NB4 (cell line): ENCODE measurements around the gene NEK5.

Experiments
- DNase-seq: peaks from one replicate; pipeline ENCODE4 v3.0.0; 2010; ENCODE audit warnings: low read depth
- H3K4me3 ChIP-seq: one replicate; pipeline ENCODE4 v1.5.1; 2011; ENCODE audit warnings: mild to moderate bottlenecking, low read depth, low read length, moderate library complexity
- MYC ChIP-seq: IDR thresholded peaks from 2 replicates; pipeline ENCODE4 v1.6.1; 2011; ENCODE audit warnings: low read depth, low read length
- POLR2A ChIP-seq: IDR thresholded peaks from 2 replicates; pipeline ENCODE4 v1.6.1; 2011; ENCODE audit warnings: mild to moderate bottlenecking; ENCODE audit not compliant: insufficient read length; ENCODE audit errors: extremely low read depth
- TF ChIP-seq, protein P1 (sequence below): IDR thresholded peaks from one replicate; pipeline ENCODE4 v1.5.1; 2012; ENCODE audit warnings: low read depth, low read length
- TF ChIP-seq, protein P2 (sequence below): IDR thresholded peaks from 2 replicates; pipeline ENCODE4 v1.6.1; 2011; ENCODE audit warnings: low read depth, low read length

Gene NEK5

GRCh38 chr13:52051400-52051799, 77.5 kb downstream of the NEK5 start:
- no peak overlapping the region for H3K4me3 ChIP-seq
- no peak for DNase-seq
- TF ChIP-seq, protein P1, sequence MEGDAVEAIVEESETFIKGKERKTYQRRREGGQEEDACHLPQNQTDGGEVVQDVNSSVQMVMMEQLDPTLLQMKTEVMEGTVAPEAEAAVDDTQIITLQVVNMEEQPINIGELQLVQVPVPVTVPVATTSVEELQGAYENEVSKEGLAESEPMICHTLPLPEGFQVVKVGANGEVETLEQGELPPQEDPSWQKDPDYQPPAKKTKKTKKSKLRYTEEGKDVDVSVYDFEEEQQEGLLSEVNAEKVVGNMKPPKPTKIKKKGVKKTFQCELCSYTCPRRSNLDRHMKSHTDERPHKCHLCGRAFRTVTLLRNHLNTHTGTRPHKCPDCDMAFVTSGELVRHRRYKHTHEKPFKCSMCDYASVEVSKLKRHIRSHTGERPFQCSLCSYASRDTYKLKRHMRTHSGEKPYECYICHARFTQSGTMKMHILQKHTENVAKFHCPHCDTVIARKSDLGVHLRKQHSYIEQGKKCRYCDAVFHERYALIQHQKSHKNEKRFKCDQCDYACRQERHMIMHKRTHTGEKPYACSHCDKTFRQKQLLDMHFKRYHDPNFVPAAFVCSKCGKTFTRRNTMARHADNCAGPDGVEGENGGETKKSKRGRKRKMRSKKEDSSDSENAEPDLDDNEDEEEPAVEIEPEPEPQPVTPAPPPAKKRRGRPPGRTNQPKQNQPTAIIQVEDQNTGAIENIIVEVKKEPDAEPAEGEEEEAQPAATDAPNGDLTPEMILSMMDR = no peak
- TF ChIP-seq MYC = no peak
- no peak for TF ChIP-seq POLR2A
- TF ChIP-seq, protein P2, sequence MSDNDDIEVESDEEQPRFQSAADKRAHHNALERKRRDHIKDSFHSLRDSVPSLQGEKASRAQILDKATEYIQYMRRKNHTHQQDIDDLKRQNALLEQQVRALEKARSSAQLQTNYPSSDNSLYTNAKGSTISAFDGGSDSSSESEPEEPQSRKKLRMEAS = no peak

GRCh38 chr13:52048516-52048915, 80.4 kb downstream of the NEK5 start:
- no peak overlapping the region for H3K4me3 ChIP-seq
- TF ChIP-seq MYC (no peak), POLR2A (no peak)
- TF ChIP-seq, protein P2 = no peak
- TF ChIP-seq, protein P1 = no peak
- DNase-seq = no peak

DNA sequence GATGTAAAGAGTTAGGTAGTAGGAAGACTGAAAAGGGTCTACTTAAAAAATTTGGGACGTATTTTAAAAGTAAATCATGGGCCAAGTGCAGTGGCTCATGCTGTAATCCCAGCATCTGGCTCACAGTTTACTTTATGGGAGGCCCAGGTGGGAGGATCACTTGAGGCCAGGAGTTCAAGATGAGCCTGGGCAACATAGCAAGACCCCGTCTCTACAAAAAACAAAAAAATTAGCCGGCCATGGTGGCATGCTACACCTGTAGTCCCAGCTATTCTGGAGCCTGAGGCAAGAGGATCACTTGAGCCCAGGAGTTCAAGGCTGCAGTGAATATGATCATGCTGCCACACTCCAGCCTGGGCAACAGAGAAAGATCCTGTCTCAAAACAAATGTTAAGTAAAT, 81.4 kb downstream of the NEK5 start:
- no peak for TF ChIP-seq POLR2A
- H3K4me3 ChIP-seq = no peak overlapping the region
- no peak for DNase-seq

GRCh38 chr13:52043675-52044074, 85.2 kb downstream of the NEK5 start:
- no peak for TF ChIP-seq POLR2A
- TF ChIP-seq, protein P2 = no peak
- TF ChIP-seq, protein P1 = no peak
- no peak for TF ChIP-seq MYC
- no peak for DNase-seq
- no peak overlapping the region for H3K4me3 ChIP-seq

- no peak overlapping the region for H3K4me3 ChIP-seq
- TF ChIP-seq, protein P2 = no peak
- TF ChIP-seq, protein P1 = no peak
- TF ChIP-seq POLR2A (no peak), MYC (no peak)
- no peak for DNase-seq
Measured at GRCh38 chr13:52036037-52036436, 92.8 kb downstream of the NEK5 start.

DNA sequence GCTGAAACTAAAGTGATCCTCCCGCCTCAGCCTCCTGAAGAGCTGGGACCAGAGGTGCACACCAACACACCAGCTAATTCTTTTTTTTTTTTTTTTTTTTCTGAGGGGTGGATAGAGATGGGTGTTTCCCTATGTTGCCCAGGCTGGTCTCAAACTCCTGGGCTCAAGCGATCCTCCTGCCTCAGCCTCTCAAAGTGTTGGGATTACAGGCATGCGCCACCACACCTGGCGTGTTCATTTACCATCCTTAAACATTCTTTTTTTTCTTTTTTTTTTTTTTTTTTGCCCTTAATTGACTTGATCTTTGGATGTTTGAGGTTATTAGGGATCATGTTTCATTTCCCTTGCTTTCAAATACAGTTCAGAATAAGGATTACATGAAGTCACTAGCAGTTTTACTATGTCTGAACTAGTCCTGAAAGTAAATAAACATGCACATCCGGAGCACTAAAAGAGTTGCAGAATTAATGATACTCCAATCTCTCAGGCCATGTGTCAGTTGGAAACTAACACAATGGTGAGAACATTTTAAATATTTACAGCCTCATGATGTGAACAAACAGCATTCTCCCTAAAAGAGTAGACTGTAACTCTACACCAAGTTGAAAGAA, 94.2 kb downstream of the NEK5 start:
- DNase-seq = no peak
- H3K4me3 ChIP-seq = no peak overlapping the region
- TF ChIP-seq, protein P2 = no peak
- TF ChIP-seq POLR2A (no peak), MYC (no peak)
- TF ChIP-seq, protein P1 = no peak
